BLaER1 (cell line): ENCODE measurements around the gene RPL29.

Experiments
- H3K27ac ChIP-seq: shearing (Covaris generic); formaldehyde crosslinking; 2 replicates; pipeline ENCODE4 v1.8.1; 2022
- H3K27me3 ChIP-seq: shearing (Covaris generic); formaldehyde crosslinking; 2 replicates; pipeline ENCODE4 v1.8.1; 2022
- H3K36me3 ChIP-seq: shearing (Covaris generic); formaldehyde crosslinking; 2 replicates; pipeline ENCODE4 v1.8.1; 2022
- H3K4me1 ChIP-seq: shearing (Covaris generic); formaldehyde crosslinking; 2 replicates; pipeline ENCODE4 v1.8.1; 2022
- H3K4me2 ChIP-seq: shearing (Covaris generic); formaldehyde crosslinking; 2 replicates; pipeline ENCODE4 v1.8.1; 2022
- H3K4me3 ChIP-seq: shearing (Covaris generic); formaldehyde crosslinking; 2 replicates; pipeline ENCODE4 v1.8.1; 2022
- H3K9ac ChIP-seq: shearing (Covaris generic); formaldehyde crosslinking; 2 replicates; pipeline ENCODE4 v1.8.1; 2022
- H3K9me3 ChIP-seq: shearing (Covaris generic); formaldehyde crosslinking; 2 replicates; pipeline ENCODE4 v1.8.1; 2022
- H4K20me1 ChIP-seq: shearing (Covaris generic); formaldehyde crosslinking; 2 replicates; pipeline ENCODE4 v1.8.1; 2022
- Cebpa-rat ChIP-seq: shearing (Covaris generic); IDR thresholded peaks from 2 replicates; pipeline ENCODE4 v1.8.1; 2022

The RPL29 gene

GRCh38 chr3:51977446-51978142 lies 18.1 kb downstream of the RPL29 start:
- Histone ChIP-seq H4K20me1 (no peaks in the 10 kb centered on the region), H3K4me3 (no peak overlapping the region), H3K36me3 (peaks cover 16% of the 10 kb centered on the region), H3K27me3 (no peaks in the 10 kb centered on the region), H3K4me1 (peaks cover 70% of the 10 kb centered on the region), H3K27ac (0 out of 2 replicates have a peak overlapping the region, but pooled peaks have one; percentile 14), H3K9me3 (no peaks in the 10 kb centered on the region), H3K9ac (no peak overlapping the region), H3K4me2 (peak overlapping the region; percentile 99)
- TF ChIP-seq Cebpa-rat = no peak

GRCh38 chr3:51975852-51976549 lies 19.7 kb downstream of the RPL29 start:
- Histone ChIP-seq H3K4me1 (peaks cover 70% of the 10 kb centered on the region), H3K27me3 (no peaks in the 10 kb centered on the region), H3K4me3 (peak overlapping the region; percentile 86), H3K9ac (peak overlapping the region; percentile 90; the same call in 1 of the 2 replicates), H3K4me2 (peak overlapping the region; percentile 99), H4K20me1 (0 out of 2 replicates have a peak, but pooled peaks cover 5% of the 10 kb centered on the region), H3K27ac (no peak overlapping the region), H3K9me3 (no peaks in the 10 kb centered on the region), H3K36me3 (peaks cover 13% of the 10 kb centered on the region)
- TF ChIP-seq Cebpa-rat = no peak

- Histone ChIP-seq H3K36me3 (peaks cover 5% of the 10 kb centered on the region), H3K4me3 (peak within 1 kb of the TSS; percentile 86), H3K27me3 (no peaks in the 10 kb centered on the region), H4K20me1 (peaks cover 12% of the 10 kb centered on the region; the same call in 1 of the 2 replicates), H3K4me1 (peaks cover 73% of the 10 kb centered on the region), H3K27ac (peak within 1 kb of the TSS; percentile 92), H3K9ac (peak within 1 kb of the TSS; percentile 90), H3K9me3 (no peaks in the 10 kb centered on the region), H3K4me2 (peak within 1 kb of the TSS; percentile 99)
- TF ChIP-seq Cebpa-rat = no peak
Observed at GRCh38 chr3:51974963-51975851, 20.5 kb downstream of the RPL29 start, which contains the start of gene ABHD14A. ABHD14A (plus strand) TSS chr3:51975064; CDS start chr3:51975136, 72 bp downstream.

GRCh38 chr3:51974277-51974962 lies 21.3 kb downstream of the RPL29 start:
- peak overlapping the region; percentile 90 for H3K9ac ChIP-seq

GRCh38 chr3:51971350-51971749 lies 24.3 kb downstream of the RPL29 start:
- H3K27me3 ChIP-seq = no peaks in the 10 kb centered on the region
- H4K20me1 ChIP-seq = peaks cover 25% of the 10 kb centered on the region; the same call in 1 of the 2 replicates
- H3K27ac ChIP-seq = peak overlapping the region; percentile 95
- H3K4me3 ChIP-seq = no peak overlapping the region
- peaks cover 9% of the 10 kb centered on the region; the same call in 1 of the 2 replicates for H3K36me3 ChIP-seq
- peaks cover 85% of the 10 kb centered on the region for H3K4me1 ChIP-seq
- TF ChIP-seq Cebpa-rat = no peak
- H3K4me2 ChIP-seq = peak overlapping the region; percentile 99
- peak overlapping the region; percentile 52; the same call in 1 of the 2 replicates for H3K9ac ChIP-seq
- no peaks in the 10 kb centered on the region for H3K9me3 ChIP-seq

More at GRCh38 chr3:51974277-51974962, 21.3 kb downstream of the RPL29 start:
- peak overlapping the region; percentile 99 for H3K4me2 ChIP-seq
- TF ChIP-seq Cebpa-rat = no peak
- H3K9me3 ChIP-seq = no peaks in the 10 kb centered on the region
- no peaks in the 10 kb centered on the region for H3K27me3 ChIP-seq
- peaks cover 17% of the 10 kb centered on the region; the same call in 1 of the 2 replicates for H4K20me1 ChIP-seq
- peak overlapping the region; percentile 92 for H3K27ac ChIP-seq
- H3K4me3 ChIP-seq = peak overlapping the region; percentile 86
- H3K4me1 ChIP-seq = peaks cover 81% of the 10 kb centered on the region
- H3K36me3 ChIP-seq = peaks cover 5% of the 10 kb centered on the region; the same call in 1 of the 2 replicates

GRCh38 chr3:51970606-51971300 lies 24.9 kb downstream of the RPL29 start:
- Histone ChIP-seq H3K9me3 (no peaks in the 10 kb centered on the region), H3K4me2 (peak overlapping the region; percentile 99), H3K27ac (peak overlapping the region; percentile 95), H3K36me3 (peaks cover 9% of the 10 kb centered on the region; the same call in 1 of the 2 replicates), H4K20me1 (peaks cover 25% of the 10 kb centered on the region; the same call in 1 of the 2 replicates), H3K27me3 (no peaks in the 10 kb centered on the region), H3K4me1 (peaks cover 85% of the 10 kb centered on the region), H3K9ac (peak overlapping the region; percentile 52; the same call in 1 of the 2 replicates), H3K4me3 (no peak overlapping the region)
- no peak for TF ChIP-seq Cebpa-rat

GRCh38 chr3:51969841-51970240 lies 25.9 kb downstream of the RPL29 start:
- H3K4me3 ChIP-seq = no peak overlapping the region
- TF ChIP-seq Cebpa-rat = no peak
- H3K36me3 ChIP-seq = peaks cover 9% of the 10 kb centered on the region; the same call in 1 of the 2 replicates
- H3K9ac ChIP-seq = peak overlapping the region; percentile 63; the same call in 1 of the 2 replicates
- peaks cover 28% of the 10 kb centered on the region; the same call in 1 of the 2 replicates for H4K20me1 ChIP-seq
- peaks cover 87% of the 10 kb centered on the region for H3K4me1 ChIP-seq
- H3K27me3 ChIP-seq = no peaks in the 10 kb centered on the region
- peak overlapping the region; percentile 94 for H3K4me2 ChIP-seq
- H3K9me3 ChIP-seq = no peaks in the 10 kb centered on the region
- peak overlapping the region; percentile 95 for H3K27ac ChIP-seq
